ENCODE data around the gene EML4. TPM values are rescaled to one million over a fixed set of nuclear protein-coding genes. Genes with fewer than 3 reads are reported as not detected.

The EML4 gene
- total RNA-seq, 1 experiment from 2014 or later, result 68.2 TPM

- BruUV-seq (replicated peaks), result no TSS peak
- no peak for TF ChIP-seq CTCF (IDR thresholded peaks at IDR 0.05; ENCODE audit: unreplicated experiment)
- H3K4me1 Mint-ChIP-seq (ENCODE audit: low read depth, unreplicated experiment), result peaks cover 6% of the 10 kb centered on the region
- no peaks in the 10 kb centered on the region for H3K36me3 Mint-ChIP-seq (ENCODE audit: insufficient read depth, unreplicated experiment)
- H3K27ac Mint-ChIP-seq (ENCODE audit: unreplicated experiment), result no peak overlapping the region
- no peak for DNase-seq
- no peaks in the 10 kb centered on the region for H3K9me3 Mint-ChIP-seq (ENCODE audit: low read depth, unreplicated experiment)
- intact Hi-C loops (cut with micrococcal nuclease; ENCODE audit: unreplicated experiment), result no loop called here
- CTCF ChIA-PET, result no interaction called here
- H3K4me3 Mint-ChIP-seq (ENCODE audit: low read depth, unreplicated experiment), result no peak overlapping the region
- no peaks in the 10 kb centered on the region for H3K27me3 Mint-ChIP-seq (ENCODE audit: unreplicated experiment)
Measured at GRCh38 chr2:42210203-42210602, 41.0 kb downstream of the EML4 start.

GRCh38 chr2:42211291-42211690 is 42.1 kb downstream of the EML4 start:
- H3K27ac Mint-ChIP-seq (ENCODE audit: unreplicated experiment), result no peak overlapping the region
- BruUV-seq (replicated peaks), result no TSS peak
- H3K9me3 Mint-ChIP-seq (ENCODE audit: low read depth, unreplicated experiment), result no peaks in the 10 kb centered on the region
- CTCF ChIA-PET, result no interaction called here
- intact Hi-C loops (cut with micrococcal nuclease; ENCODE audit: unreplicated experiment), result no loop called here
- DNase-seq, result no peak
- no peaks in the 10 kb centered on the region for H3K27me3 Mint-ChIP-seq (ENCODE audit: unreplicated experiment)
- no peak overlapping the region for H3K4me3 Mint-ChIP-seq (ENCODE audit: low read depth, unreplicated experiment)
- TF ChIP-seq CTCF (IDR thresholded peaks at IDR 0.05; ENCODE audit: unreplicated experiment), result no peak
- no peaks in the 10 kb centered on the region for H3K4me1 Mint-ChIP-seq (ENCODE audit: low read depth, unreplicated experiment)
- H3K36me3 Mint-ChIP-seq (ENCODE audit: insufficient read depth, unreplicated experiment), result peaks cover under 1% of the 10 kb centered on the region

- TF ChIP-seq CTCF (IDR thresholded peaks at IDR 0.05; ENCODE audit: unreplicated experiment), result no peak
- DNase-seq, result no peak
- no peaks in the 10 kb centered on the region for H3K27me3 Mint-ChIP-seq (ENCODE audit: unreplicated experiment)
- H3K4me1 Mint-ChIP-seq (ENCODE audit: low read depth, unreplicated experiment), result peaks cover 7% of the 10 kb centered on the region
- no TSS peak for BruUV-seq (replicated peaks)
- H3K4me3 Mint-ChIP-seq (ENCODE audit: low read depth, unreplicated experiment), result no peak overlapping the region
- CTCF ChIA-PET, result no interaction called here
- intact Hi-C loops (cut with micrococcal nuclease; ENCODE audit: unreplicated experiment), result no loop called here
- no peaks in the 10 kb centered on the region for H3K9me3 Mint-ChIP-seq (ENCODE audit: low read depth, unreplicated experiment)
- no peak overlapping the region for H3K27ac Mint-ChIP-seq (ENCODE audit: unreplicated experiment)
- H3K36me3 Mint-ChIP-seq (ENCODE audit: insufficient read depth, unreplicated experiment), result peaks cover 5% of the 10 kb centered on the region
Measured at GRCh38 chr2:42214669-42215068, 45.5 kb downstream of the EML4 start.

GRCh38 chr2:42216694-42217093 is 47.5 kb downstream of the EML4 start:
- Mint-ChIP-seq H3K4me1 (ENCODE audit: low read depth, unreplicated experiment) (peaks cover 7% of the 10 kb centered on the region), H3K9me3 (ENCODE audit: low read depth, unreplicated experiment) (no peaks in the 10 kb centered on the region), H3K27ac (ENCODE audit: unreplicated experiment) (peak overlapping the region; percentile 77), H3K4me3 (ENCODE audit: low read depth, unreplicated experiment) (no peak overlapping the region), H3K27me3 (ENCODE audit: unreplicated experiment) (no peaks in the 10 kb centered on the region), H3K36me3 (ENCODE audit: insufficient read depth, unreplicated experiment) (peaks cover 5% of the 10 kb centered on the region)
- CTCF ChIA-PET, result interaction anchor here (0.7 kb wide), 1 partner anchor 347 kb away, joined by 3 read pairs; no protein-coding TSS in a partner anchor
- TF ChIP-seq CTCF (IDR thresholded peaks at IDR 0.05; ENCODE audit: unreplicated experiment), result no peak
- no peak for DNase-seq
- BruUV-seq (replicated peaks), result no TSS peak
- intact Hi-C loops (cut with micrococcal nuclease; ENCODE audit: unreplicated experiment), result no loop called here

Data from Calu3 (cell line).